ENCODE data around the gene ROBO2.

The ROBO2 gene

DNA sequence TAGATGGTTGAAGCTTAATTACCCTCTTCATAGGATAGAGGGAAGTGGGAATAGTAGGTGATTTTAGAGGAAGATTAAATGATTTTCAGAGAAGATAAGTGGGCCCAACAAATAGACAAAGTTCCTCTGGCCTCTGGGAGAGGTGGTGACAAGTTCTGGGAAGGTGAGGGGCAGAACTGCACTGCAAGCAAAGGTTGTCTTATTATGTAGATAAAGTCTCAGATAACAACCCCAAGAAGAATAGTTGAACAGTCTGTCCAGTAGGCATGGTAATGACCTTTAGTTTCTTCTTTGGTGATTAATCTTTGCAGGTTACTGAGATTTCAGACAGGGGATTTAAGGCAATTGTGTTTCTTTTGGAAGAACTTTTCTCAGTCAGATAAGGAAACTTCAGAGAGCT, 439.1 kb downstream of the ROBO2 start:
- no peak for DNase-seq (ENCODE audit: low read depth in 2 of 2)

DNA sequence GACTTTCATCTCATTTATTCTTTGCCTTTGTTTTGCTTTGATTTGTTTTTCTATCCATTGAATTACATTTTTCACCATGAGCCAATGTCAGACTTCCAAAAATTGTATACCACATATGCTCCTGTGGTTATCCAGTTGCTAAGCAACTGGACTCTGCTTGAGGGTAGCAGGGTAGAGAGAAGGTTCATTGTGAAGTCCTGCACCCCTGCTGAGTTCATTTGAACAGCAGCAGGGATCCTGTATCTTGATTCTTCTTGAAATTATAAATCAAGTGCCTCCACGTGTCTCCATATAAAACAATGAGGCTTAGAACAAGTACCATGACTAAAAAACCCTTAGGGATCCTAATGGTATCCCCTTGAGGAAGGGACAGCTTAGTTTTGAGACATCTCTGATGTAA, 449.3 kb downstream of the ROBO2 start:
- no peak for DNase-seq (ENCODE audit: low read depth in 2 of 2)

DNA sequence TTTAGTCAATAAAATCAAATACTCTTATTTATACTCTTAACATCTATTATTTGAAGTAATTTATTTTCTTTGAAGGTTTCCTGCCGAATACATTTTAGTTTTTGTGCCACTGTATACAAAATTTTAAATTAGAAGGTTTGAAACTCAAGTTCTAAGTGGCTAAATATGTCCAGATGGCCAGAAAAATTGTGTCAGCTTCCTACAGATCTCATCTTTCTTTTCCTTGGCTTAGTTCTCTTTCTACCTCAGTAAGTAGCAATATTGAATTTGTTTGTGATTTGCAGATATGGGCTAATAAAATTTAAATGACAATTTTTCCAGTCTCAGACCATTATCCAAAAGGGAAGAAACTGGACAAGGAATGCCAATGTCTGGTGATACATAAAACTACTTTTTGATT, 452.1 kb downstream of the ROBO2 start:
- no peak for DNase-seq (ENCODE audit: low read depth in 2 of 2)

DNA sequence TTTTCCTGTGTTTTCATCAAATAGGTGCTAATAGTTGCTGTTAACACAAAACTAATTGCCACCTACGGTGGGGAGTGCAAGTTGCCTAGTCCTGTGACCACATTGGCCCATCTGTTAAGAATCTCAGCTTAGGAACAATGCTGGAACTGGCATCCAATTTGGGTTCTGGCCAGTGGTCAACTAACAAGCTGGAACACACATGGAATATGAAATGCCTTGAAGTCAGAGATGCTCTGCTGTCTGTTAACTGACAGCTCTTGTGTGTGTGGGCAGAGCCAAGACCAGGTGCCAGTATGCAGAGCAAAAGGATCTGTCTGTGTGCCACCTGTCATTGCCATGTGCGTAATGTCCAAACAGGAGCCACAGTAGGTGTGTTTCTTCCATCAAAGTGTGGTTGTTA, 460.8 kb downstream of the ROBO2 start:
- no peak for DNase-seq (ENCODE audit: low read depth in 2 of 2)

DNA sequence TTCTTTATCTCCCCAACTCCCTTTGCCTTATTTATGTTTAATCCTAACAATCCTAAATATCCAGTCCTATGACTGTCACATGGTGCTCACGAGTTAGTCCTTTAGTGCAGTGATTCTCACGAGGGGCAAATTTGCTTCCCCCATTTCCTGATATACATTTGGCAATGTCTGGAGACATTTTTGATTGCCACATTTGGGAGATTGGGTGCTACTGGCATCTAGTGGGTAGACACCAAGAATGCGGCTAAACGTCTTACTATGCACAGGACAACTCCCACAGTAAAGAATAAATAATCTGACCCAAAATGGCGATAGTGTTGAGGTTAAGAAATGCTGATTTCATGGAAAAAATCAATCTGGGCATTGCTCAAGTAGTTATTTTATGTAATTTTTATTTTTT, 466.5 kb downstream of the ROBO2 start:
- no peak for DNase-seq (ENCODE audit: low read depth in 2 of 2)

DNA sequence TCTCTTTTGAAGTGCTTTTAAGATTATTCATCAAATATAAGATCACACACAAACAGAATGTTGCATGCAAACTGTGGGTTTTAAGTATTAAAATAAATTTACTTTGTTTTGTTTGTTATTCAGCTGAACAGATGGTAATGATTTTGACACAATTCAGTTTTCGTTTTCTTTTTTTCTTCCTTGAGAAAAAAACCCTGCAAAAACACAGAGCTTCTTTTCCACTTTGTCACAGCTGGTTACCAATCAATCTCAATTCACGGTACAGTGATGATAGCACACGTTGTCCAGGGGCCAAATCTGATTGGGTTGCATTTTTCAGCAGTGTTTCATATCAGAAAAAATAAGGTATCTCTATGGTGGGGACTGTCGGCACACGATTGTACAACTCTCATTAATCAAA, 473.6 kb downstream of the ROBO2 start:
- no peak for DNase-seq (ENCODE audit: low read depth in 2 of 2)

DNA sequence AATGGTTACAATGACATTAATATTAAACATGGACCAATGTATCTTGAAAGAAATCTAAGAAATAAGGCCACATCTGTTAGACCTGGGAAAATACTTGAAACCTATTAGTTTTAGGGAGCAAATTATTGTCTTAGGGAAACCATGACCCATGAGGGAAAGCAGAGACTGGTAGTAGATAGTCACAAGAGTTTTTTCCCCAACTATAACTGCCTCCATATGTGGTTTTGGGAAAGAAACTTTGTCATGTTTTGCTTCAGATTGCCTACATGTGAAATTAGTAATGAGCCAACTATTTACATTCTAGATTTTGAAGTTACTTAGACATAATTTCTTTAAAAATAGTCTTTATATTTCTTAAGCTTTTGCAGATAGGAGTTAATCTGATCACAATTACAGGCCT, 474.9 kb downstream of the ROBO2 start:
- no peak for DNase-seq (ENCODE audit: low read depth in 2 of 2)

DNA sequence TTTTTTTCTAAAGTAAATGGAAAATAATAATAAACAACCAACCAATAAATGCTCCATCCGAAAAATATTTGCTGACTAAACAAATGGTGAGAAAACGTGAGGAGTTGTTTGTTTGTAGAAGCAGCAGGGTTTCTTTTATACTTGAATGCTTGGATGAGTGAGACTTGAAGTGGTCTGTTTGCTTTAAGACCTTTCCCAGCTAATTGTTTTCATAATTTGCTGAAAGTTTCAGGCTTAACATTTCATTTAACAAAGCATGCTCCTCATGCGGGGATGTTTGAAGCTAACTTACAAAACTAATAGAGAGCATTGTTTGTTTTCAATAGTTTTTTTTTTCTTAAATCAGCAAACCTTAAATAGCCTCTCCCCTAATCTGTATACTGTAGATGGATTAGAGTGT, 484.6 kb downstream of the ROBO2 start:
- no peak for DNase-seq (ENCODE audit: low read depth in 2 of 2)

DNA sequence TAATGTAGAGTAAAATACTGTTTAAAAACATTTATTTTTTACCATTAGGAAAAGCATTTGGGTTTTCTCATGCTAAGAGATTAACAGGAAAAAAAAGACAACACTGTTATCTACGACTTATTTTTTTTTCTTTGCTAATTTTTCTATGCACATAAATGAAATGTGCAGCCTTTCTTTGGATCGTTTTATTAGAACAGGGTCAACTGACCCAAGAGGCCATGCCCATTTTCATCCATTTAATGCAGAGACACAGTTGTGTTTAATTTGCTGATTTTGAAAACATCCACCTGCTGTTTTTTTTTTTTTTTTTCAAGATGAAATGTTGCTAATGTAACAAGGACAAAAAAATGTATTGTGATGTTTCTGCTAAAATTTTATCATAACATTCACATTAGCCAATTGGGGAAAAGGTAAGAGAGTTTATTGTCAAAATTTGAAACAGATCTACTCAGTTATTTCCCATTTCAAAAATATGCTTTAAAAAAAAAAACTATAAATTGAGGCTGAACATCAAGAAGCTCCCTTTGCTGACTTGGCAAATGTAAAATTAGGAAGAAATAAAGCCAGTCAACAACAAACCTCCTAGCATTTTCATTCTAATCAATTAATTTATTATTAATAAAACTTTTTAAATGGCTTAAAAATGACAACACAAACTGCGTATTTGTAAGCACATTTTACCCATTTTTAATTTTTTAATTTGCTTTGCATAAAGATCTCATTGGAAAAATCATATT, 485.2 kb downstream of the ROBO2 start:
- no peak for DNase-seq (ENCODE audit: low read depth in 2 of 2)

DNA sequence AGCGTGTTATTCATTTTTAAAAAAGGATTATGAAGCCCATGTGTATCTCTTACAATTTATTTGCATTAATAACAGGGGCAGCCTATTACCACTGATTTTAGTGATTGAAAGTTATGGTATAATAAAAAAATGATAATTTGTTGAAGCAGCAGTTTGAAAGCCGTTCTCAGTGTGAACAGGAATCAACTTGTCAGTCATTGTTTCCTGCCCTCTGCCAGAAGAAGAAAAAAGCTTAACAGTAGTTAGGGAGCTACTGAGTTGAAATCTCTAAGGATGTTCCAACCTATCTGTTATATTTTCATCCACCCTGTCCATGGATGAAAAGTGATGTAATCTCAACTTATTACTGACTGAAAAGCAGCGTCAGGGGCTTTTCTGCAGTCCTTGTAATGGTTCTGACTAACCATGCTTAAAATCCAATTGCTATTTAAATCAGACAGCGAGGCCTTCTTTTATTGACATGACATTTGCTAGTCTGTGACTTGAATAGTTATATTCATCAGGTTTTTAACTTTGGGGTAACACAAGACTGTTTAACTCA, 486.7 kb downstream of the ROBO2 start:
- no peak for DNase-seq (ENCODE audit: low read depth in 2 of 2)

DNA sequence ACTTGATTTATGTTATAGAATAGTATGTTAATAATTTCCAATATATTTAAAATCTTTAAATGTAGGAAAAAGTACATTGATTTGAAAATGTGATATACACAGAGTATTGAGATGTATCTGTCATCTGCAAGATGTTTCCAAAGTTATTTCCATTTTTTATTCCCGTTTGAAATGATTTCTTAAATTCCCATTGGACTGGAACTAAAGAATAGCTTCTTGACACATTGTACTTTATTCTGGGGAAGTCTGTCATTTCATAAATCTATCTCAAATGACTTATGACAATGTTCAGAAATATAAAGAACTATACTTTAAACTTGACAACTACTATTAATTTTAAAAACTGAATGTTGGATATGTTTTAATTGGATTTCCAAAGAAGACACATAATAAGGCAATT, 489.6 kb downstream of the ROBO2 start:
- no peak for DNase-seq (ENCODE audit: low read depth in 2 of 2)

DNA sequence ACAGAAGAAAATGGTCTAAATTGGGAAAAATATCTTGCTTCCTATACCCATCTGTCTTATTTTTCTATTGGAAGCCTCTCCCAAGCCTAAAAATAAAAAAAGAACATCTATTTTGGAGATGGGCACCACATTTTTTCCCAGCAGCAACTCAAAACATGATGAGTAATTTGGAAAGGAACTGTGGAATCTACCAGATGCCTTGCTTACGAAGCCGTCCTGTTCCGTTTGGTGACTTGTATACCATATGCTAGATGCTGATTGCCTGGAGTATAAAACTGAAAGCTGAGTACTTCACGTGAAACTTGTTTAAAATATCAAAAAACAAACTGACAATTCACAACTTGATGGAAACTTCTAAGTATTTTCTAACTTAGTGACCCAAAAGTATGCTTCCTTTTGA, 491.0 kb downstream of the ROBO2 start:
- no peak for DNase-seq (ENCODE audit: low read depth in 2 of 2)

DNA sequence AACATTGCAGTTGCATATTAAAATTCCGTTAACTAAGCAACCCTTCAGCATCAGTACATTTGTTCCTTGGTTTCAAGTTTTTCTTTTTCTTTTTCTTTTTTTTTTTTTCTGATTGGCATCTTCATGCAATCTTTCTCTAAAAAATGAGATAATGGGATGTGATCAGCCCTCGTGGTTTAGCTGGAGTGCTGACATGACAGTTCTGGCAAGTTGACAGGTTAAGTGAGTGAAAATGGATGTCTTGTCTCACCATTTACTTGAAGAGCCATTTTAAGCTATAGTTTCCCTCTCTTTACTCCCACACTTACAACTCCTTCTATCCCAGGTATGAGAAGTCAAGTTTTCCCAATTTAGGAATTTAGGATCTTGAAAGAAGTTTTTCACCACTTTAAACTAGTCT, 495.2 kb downstream of the ROBO2 start:
- DNase-seq (ENCODE audit: low read depth in 2 of 2) = no peak

DNA sequence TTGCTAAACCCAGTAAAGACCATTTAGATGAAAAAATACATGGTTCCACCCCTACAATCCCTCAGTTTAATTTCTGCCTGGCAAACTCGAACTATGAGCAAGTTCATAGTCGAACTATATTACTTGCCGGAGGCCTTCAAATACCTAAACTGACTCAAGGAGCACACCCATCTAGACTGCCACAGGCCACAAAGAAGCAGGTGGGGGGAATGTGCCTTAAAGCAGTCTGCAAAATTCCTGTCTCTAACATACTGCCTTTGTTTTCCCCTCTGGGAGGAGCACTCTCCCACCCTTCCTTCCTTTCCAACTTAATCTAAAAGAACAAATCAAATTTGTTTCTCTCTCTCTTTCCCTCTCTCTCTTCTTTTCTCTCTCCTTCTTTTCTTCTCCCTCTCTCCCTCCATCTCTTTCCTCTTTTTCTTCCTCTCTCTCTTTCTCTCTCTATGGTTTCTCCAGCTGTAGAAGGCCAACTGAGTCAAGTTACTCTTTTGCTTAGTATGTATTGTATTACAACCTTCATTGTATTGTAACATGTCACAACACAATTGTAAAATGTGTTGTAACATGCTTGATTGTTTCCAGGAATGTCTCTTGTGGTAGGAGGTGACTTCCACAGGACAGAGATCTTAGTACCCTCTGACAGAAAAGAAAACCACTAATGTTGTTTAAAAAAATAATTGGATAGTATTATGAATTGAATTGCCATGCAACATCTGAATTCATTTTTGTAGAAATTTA, 496.3 kb downstream of the ROBO2 start:
- DNase-seq (ENCODE audit: low read depth in 2 of 2) = no peak

DNA sequence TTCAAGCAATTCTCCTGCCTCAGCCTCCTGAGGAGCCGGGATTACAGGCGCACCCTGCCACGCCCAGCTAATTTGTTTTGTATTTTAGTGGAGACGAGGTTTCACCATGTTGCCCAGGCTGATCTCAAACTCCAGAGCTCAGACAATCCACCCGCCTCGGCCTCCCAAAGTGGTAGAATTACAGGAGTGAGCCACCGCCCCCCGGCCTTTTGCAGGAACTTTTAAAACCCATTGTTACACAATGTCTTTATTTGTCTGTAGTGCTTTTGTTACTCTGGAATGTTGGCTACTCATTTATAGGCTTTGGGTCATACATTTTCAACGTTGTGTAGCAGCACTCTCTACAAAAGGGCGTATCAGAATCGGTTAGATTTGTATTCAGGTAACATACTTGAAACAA, 499.1 kb downstream of the ROBO2 start:
- no peak for DNase-seq (ENCODE audit: low read depth in 2 of 2)

DNA sequence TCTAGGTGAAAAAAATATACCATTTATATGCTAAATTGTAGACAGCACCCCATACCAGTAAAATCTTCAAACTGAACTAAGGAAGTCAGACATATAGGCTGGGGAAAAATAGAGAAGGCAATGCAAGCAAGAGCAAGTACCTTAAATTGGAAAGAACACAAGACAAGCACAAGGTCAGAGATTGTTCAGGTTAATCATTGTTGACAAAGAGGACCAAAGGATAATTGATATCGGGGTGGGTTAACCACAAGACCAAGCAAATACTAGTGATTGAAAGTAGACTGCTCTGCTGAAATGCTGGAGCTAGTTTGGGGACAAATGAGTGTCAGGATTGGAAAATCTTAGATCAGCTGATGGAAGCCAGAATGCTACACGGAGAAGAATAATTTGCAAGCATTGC, 499.8 kb downstream of the ROBO2 start:
- no peak for DNase-seq (ENCODE audit: low read depth in 2 of 2)

DNA sequence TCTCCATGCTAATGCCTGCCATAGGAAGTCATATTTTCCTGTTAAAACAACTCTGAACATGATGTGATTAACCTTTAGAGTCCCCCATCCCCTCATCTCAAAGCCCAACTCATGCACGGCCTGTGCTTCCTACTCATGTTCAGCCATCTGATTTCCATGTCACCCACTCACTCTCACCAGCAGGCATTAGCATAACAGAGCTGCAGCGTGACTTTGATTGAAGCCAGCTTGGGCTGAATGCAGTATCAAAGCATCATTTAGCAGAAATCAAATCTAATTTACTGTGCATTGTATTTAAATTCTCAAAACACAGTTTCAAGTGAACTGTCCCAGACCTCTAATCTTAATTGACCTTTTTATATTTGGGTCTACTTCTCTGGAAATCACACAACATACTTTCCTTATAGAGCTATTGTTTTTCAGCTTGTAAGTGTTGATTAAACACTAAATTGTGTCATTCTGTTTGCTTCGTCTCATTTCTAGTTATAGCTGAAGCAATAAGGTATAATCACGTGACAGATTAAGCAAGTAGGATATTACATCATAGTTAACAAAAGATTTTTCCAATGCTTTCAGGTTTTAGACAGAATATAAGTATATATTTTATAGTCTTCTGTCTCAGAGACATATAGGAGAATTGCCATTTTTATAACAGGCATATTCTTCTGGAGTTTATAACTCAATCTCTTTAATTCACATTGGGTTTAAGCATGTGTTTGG, 501.5 kb downstream of the ROBO2 start:
- no peak for DNase-seq (ENCODE audit: low read depth in 2 of 2)

DNA sequence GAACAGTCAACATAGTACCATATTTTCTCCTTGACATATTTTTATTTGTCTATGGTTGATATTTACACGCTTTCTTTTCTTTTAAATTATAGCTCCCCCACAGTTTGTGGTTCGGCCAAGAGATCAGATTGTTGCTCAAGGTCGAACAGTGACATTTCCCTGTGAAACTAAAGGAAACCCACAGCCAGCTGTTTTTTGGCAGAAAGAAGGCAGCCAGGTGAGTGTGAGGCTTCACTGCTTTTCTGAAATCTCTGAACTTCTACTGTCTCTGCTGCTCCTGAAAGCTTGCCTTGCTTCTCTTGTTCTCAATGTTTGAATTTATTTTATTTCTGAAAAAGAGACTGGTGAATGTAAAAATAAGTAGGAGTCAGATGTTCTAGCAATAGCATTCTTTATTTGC, 506.3 kb downstream of the ROBO2 start:
- no peak for DNase-seq (ENCODE audit: low read depth in 2 of 2)

DNA sequence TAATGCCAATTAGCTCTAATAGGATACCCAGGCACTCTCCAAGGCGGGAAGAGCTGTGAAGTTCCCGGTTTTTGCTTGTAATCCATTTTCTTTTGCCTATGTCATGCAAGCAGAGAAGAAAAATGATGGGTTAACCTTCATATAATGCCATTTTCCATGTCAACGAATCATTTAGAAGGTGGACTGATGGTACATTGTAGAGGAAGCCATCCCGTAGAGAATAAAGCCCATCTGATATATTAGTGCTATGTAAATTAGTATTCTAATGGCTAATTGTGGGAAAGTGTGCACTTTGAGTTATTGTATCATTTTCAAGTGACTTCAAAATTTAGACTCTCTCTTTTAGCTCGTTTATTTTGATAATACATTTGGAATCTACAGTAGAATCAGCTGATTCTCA, 509.1 kb downstream of the ROBO2 start:
- no peak for DNase-seq (ENCODE audit: low read depth in 2 of 2)

DNA sequence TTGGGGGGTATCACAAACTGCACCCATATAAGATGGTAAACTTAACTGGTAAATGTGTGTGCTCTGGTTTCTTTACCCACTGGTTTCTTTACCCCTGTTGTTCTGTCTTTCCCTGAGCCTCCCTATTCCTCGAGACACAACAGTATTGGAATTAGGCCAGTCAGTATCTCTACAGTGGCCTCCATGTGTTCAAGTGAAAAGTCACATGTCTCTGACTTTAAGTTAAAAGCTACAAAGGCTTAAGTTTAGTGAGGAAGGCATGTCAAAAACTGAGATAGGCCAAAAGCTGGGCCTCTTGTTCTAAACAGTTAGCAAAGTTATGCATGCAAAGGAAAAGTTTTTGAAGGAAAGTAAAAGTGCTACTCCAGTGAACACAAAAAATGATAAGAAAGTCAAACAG, 513.3 kb downstream of the ROBO2 start:
- DNase-seq (ENCODE audit: low read depth in 2 of 2) = no peak

DNA sequence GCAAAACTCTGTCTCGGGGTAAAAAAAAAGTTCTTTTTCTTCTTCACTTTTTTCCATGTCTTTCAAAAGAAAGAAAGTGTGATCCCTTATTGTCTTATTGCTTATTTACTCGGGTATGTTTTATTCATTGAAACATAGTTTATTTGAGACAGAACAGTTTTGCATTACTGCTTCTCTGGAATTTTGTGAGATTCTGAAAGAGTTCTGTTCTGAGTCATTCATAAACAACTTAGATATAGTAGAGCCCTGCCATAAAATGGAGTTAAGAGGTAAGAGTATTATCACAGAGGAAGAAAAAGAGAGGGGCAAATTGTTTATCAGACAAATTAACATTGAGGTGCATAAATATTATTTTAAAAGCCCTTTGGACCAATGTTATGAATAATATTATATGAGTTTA, 522.2 kb downstream of the ROBO2 start:
- DNase-seq (ENCODE audit: low read depth in 2 of 2) = no peak

DNA sequence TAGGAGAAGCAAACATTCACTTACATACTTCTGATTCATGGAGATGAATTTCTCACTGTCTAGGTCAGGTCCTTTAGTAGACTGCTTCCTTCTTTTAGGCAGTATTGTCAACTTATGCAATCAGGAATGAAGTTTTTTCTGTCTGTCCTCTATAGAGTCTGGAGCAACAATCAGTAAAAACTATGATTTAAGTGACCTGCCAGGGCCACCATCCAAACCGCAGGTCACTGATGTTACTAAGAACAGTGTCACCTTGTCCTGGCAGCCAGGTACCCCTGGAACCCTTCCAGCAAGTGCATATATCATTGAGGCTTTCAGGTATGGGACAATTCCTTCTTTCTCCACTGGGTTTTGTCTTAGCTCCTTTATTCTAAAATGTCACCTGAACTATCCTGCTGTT, 523.1 kb downstream of the ROBO2 start:
- no peak for DNase-seq (ENCODE audit: low read depth in 2 of 2)

DNA sequence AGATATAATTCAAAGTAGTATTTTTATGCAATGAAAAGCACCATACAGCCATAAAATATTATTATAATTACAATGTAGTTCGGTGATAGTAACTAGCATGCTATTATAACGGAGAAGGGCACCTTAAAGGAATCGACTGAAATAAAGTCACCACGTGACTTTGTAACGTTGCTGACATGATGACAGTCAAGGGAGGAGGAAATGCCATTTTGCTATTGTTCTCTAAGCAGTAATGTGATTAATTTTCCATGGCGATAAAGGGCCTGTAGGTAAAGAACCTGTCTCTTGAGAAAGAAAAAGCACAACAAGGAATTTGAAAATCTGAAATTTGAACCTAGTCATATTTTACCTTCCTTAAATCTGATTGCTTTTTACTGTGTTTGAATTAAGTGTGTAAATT, 526.2 kb downstream of the ROBO2 start:
- no peak for DNase-seq (ENCODE audit: low read depth in 2 of 2)

Data from stimulated activated CD8-positive, alpha-beta memory T cell treated with anti-CD3 and anti-CD28 coated beads, Interleukin-2, amount 100 ng/mL, for 48 hours (primary cell).